Activated effector memory CD4-positive, alpha-beta T cell treated with Interleukin-2 at 50 U/mL for 16 hours (primary cell): ENCODE data around the gene RSPH1.

Experiments
- DNase-seq: peaks from one replicate; pipeline ENCODE4 v3.0.0-alpha.2; 2020

The RSPH1 gene

GRCh38 chr21:42461881-42462877 is 33.8 kb downstream of the RSPH1 start:
- DNase-seq = no peak

DNA sequence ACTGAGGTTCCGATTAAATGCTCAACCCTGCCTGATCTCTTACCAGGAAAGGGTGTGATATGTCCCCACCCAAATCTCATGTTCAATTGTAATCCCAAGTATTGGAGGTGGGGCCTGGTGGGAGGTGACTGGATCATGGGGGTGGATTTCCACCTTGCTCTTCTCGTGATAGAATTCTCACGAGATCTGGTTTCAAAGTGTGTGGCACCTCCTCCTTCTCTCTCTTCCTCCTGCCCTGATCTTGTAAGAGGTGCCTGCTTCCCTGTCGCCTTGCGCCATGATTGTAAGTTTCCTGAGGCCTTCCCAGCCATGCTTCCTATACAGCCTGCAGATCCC is 34.9 kb downstream of the RSPH1 start:
- no peak for DNase-seq

DNA sequence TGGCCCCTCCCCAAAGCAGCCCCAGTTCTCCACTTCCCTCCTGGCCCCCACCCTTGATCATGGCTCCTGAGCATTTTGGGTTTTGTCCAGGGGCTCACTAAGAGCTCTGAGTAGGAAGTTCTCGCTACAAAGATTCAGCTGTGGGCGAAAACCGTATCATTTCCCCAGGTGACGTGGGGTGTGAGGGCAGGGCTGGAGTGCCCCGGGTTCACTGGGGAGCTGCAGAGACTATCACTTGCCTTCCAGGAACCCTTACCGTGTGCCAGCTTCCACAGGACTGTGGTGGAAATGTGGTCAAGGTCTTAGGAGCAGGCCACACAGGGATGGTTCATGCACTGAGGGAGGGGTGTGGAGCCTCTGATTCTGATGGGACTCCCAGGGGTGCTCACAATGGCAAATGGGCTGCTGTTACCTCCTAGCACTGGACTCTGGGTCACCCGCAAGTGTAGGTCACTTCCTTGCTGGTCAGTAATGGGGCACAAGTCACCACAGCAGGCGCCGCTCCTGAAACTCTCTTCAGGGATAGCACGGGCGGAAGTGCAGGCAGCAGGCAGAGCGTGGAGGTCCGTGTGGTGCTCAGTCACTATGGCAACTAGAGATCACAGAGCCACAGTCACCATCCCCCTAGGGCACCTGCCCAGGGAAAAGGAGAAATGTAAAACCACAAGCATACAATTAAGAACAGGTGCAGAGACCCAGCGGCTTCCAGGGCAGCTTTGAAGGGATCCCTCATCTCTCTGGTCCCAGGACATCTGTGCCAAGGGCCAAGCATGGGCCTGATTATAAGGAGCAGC is 35.4 kb downstream of the RSPH1 start:
- DNase-seq = no peak

DNA sequence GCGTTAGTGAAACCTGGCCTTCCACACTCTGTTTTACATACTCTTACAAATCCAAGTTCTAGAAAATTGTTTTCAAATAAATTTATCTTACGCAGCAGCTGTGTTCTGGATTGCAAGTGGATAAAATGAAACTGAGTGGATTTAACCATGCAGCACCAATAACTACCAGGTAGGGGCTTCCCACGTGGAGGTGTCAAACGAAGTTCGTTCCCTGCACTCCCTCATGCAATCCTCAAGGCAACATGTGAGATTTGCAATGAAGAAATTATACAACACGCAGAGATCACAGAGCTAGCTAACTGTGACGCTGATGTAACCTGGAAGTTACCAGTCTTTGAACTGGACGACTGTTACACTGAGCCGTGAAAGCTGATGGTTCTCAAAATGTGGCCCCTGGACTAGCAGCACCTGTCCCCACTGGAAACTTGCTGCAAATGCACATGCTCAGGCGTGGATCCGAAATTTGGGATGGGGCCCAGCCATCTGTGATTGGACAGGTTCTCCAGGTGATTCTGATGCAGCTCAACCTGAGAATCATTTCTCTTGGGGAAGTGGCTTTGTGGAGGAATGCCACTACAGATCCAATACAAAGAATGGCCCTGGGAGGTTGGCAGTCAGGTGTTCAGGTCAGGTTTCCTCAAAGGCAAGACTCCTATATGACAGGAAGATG is 36.3 kb downstream of the RSPH1 start:
- DNase-seq = no peak

- no peak for DNase-seq
Measured at GRCh38 chr21:42459082-42459460, 37.0 kb downstream of the RSPH1 start.

GRCh38 chr21:42456457-42456856 is 39.6 kb downstream of the RSPH1 start:
- peak; percentile 27 for DNase-seq

DNA sequence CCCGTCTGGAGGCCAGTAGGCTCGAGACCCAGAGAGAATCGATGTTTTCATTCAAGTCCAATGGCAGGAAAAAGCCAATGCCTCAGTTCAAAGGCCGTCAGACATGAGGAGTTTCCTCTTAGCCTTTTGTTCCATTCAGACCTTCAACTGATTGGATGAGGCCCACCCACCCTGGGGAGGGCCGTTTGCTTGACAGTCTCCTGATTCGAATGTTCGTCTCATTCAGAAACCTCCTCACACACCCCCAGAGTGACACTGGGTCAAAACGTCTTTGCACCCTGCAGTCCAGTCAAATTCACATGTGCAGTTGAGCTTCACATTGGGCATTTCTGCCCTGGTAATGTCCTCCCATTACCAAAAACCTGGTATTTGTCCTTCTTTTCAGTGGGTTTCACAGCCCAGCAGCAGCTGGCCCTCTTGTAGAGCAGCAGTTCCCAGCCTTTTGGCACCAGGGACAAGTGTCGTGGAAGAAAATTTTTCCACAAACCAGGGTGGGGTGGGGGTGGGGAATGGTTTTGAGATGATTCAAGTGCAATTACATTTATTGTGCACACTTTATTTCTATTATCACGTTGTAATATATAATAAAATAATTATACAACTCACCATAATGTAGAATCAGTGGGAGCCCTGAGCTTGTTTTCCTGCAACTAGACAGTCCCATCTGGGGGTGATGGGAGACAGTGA is 40.1 kb downstream of the RSPH1 start:
- DNase-seq = no peak

DNA sequence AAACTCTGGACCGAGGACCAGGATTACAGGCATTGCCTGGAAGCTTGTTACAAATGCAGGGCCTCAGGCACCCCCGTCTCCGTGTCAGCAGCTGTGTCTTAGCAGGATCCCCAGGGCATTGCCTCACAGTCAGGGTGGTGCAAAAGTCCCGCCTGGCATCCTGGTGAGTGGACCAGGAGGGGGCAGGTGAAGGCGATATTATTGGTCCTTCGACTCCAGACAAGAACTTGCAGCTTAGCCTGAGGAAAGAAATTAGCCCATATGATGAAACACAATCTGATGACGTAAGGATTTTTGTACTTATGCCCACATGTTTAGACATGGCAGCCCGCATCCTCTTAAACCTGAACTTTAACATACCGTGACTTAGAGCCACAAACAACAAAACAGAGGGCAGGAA is 40.8 kb downstream of the RSPH1 start:
- no peak for DNase-seq

GRCh38 chr21:42454786-42455185 is 41.2 kb downstream of the RSPH1 start:
- DNase-seq = no peak

- no peak for DNase-seq
Measured at GRCh38 chr21:42453986-42454570, 41.9 kb downstream of the RSPH1 start.

- no peak for DNase-seq
Measured at GRCh38 chr21:42453224-42453985, 42.6 kb downstream of the RSPH1 start.

- no peak for DNase-seq
Measured at GRCh38 chr21:42452401-42453223, 43.4 kb downstream of the RSPH1 start.

DNA sequence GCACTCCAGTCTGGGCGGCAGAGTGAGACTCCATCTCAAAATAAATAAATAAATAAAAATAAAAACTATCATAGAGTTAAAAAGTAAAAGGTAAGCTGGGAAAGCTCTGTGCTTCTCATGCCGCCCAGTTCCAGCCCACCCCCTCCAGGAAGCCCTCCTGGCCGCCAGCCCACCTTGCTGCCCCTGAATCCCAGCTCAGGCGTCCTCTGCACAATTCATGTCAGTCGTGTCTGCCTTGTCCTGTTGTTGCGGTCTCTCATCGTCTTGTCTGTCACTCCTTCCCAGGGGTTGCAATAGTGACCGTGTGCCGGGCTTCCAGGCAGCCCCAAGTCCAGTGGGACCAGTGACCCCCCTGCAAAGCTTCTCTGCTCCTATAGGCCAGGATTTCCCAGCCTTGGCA is 44.1 kb downstream of the RSPH1 start:
- DNase-seq = no peak

- no peak for DNase-seq
Measured at GRCh38 chr21:42448686-42449085, 47.3 kb downstream of the RSPH1 start.

DNA sequence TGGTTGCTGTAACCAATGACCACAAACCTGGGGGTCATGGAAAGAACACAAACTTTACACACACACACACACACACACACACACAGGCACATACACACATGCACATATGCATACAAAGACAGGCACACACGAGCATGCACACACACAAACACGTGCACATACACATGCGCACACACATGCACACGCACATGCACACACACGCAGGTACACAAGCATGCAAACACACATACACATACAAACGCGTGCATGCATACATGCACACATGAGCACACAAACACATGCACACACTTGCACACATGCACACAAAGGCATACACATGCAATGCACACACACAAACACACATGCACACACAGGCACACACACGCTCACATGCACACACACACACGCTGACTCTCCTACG is 48.3 kb downstream of the RSPH1 start:
- DNase-seq = no peak

DNA sequence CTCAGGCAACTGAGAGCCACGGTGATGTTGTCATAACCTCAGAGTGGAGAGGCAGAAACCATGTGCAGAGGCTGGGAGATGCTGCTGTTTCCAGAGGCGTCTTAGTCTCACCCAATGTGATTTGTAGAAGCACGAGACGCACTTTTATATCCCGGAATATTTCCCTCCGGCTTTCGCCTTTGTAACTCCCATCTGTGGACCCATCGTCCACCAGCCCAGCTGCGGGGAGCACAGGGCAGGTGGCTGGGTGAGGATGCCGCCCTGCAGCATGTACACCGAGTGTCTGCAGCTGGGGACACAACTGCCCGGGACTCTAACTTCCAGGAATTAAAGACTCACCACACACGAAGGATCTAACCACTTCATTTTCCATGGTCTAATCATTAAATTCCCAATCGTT is 48.8 kb downstream of the RSPH1 start:
- no peak for DNase-seq

DNA sequence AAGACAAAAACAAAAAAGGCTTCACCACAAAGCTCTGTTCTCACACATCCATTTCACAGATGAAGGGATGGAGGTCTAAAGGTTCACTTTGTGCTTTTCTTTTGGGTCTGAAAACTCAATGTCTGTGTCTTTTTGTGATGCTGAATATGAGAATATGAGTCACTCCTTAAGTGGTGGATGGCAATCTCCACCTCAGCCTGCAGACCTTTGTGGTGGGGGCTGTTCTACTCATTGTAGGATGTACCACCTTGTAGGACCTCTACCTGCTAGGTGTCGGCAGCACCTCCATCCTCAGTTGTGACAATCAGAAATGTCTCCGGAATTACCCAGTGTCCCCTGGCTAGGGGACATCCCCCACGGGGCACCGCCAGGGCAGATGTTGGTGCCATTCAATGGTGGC is 49.5 kb downstream of the RSPH1 start:
- no peak for DNase-seq

- no peak for DNase-seq
Measured at GRCh38 chr21:42445311-42445710, 50.7 kb downstream of the RSPH1 start.

DNA sequence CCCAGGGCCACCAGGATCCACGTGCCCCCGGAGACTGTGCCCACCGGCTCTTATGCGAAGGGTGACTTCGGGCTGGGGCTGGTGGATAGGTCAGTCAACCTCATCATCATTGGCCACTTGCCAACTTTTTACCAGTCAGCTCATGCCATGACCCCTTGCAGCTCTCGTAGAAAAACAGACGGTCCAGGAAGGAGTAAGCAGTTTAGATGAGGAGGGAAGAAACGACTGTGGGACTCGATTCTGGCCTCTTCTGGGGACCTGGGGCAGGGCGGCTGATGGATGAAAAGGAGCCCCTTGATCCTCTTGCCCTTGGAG is 51.3 kb downstream of the RSPH1 start:
- DNase-seq = no peak

DNA sequence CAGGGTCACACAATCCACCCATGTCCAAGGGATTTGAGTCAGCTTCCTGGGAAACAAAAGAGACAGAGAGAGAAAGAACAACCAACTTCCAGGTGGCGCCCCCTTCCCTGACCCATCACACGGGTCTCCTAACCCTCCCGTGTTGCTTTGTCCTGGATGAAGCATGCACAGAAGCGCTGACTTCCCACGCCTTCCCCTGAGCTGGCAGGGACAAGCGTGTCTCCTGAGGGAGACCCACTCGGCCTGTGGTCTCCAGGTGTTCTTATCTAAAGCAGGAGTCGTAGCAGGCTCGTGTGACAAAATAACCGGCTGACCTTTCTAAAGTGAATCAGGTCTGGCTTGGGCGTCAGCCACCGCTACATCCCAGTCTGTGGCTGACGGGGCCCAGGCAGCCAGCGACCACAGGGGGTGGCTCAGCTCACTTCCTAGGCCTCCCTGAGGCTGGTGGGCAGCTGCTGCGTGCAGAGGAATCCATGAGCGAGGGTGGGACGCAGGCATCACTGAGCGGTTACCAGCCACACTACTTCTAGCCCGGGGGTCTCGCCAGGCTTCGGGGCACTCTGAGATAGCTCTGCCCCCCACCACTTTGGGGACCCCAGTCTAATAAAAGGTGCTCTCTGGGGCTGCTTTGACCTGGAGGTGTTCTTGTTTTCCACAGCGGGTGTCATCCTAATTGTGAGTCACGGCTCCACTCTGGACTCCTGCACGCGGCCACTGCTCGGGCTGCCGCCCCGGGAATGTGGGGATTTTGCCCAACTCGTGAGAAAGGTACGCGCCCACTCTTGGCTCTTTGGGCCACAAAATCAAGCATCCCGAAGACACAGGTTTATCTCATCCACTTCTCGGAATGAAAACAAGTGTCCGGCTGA is 51.9 kb downstream of the RSPH1 start:
- no peak for DNase-seq
